Measurements from ENCODE around the gene THSD4. TPM values are rescaled to one million over a fixed set of nuclear protein-coding genes. Genes with fewer than 3 reads are reported as not detected.

Gene THSD4
- polyA plus RNA-seq, 1 donor (not counting 4 experiments of a cell fraction or from before 2014, with no cell fraction given): 24.5 TPM

- Histone ChIP-seq H3K27ac (ENCODE audit: control insufficient read depth, insufficient read depth, low read length) (no peak overlapping the region), H4K20me1 (ENCODE audit: control insufficient read depth, extremely low read depth, insufficient read depth, low read length) (no peaks in the 10 kb centered on the region), H3K4me2 (ENCODE audit: control insufficient read depth, extremely low read depth, insufficient read depth, low read depth, low read length) (no peak overlapping the region), H3K4me1 (ENCODE audit: control insufficient read depth, extremely low read depth, insufficient read depth, low read length) (peaks cover 4% of the 10 kb centered on the region), H3K9me1 (ENCODE audit: control insufficient read depth, extremely low read depth, insufficient read depth, low read length) (no peaks in the 10 kb centered on the region), H3K79me2 (ENCODE audit: control insufficient read depth, insufficient read depth, low read length) (peaks cover 3% of the 10 kb centered on the region), H2AFZ (ENCODE audit: control insufficient read depth, low read length) (no peak overlapping the region), H3K36me3 (ENCODE audit: control insufficient read depth in 2 of 2, extremely low read depth in 1 of 2, insufficient read depth in 2 of 2, low read length in 2 of 2) (peaks cover 12 to 15% of the 10 kb centered on the region in 2 experiments), H3K9me3 (ENCODE audit: control insufficient read depth, low read depth, low read length) (no peaks in the 10 kb centered on the region), H3K27me3 (ENCODE audit: control insufficient read depth, extremely low read depth, insufficient read depth, low read length) (no peaks in the 10 kb centered on the region), H3K9ac (ENCODE audit: control insufficient read depth, extremely low read depth, insufficient read depth, low read length) (no peak overlapping the region), H3K4me3 (ENCODE audit: control insufficient read depth in 2 of 3, extremely low read depth in 1 of 3, insufficient read depth in 2 of 3, low read depth in 1 of 3, low read length in 3 of 3) (no peak overlapping the region)
- FAIRE-seq (no peak), DNase-seq (ENCODE audit: low read depth, low spot score) (no peak)
- dilution Hi-C loops (cut with MboI; ENCODE audit: extremely low pct_ligation_motif_present, low sequenced_read_pairs): no loop called here
- TF ChIP-seq CTCF (optimal IDR thresholded peaks at IDR 0.05 in 1 of 3, IDR thresholded peaks at IDR 0.05 in 1 of 3, conservative IDR thresholded peaks at IDR 0.05 in 1 of 3; ENCODE audit: extremely low read depth in 1 of 3, insufficient read depth in 2 of 3, low read length in 3 of 3) (no peak), EZH2 (IDR thresholded peaks at IDR 0.05; ENCODE audit: low read length) (no peak)
Observed at GRCh38 chr15:71306538-71306937, 191.3 kb downstream of the THSD4 start.

GRCh38 chr15:71312194-71312708 is 197.0 kb downstream of the THSD4 start:
- no peak overlapping the region for H2AFZ ChIP-seq (ENCODE audit: control insufficient read depth, low read length)
- no peaks in the 10 kb centered on the region for H3K27me3 ChIP-seq (ENCODE audit: control insufficient read depth, extremely low read depth, insufficient read depth, low read length)
- H3K4me3 ChIP-seq (ENCODE audit: control insufficient read depth in 2 of 3, extremely low read depth in 1 of 3, insufficient read depth in 2 of 3, low read depth in 1 of 3, low read length in 3 of 3): no peak overlapping the region
- no peaks in the 10 kb centered on the region for H3K79me2 ChIP-seq (ENCODE audit: control insufficient read depth, insufficient read depth, low read length)
- H3K4me2 ChIP-seq (ENCODE audit: control insufficient read depth, extremely low read depth, insufficient read depth, low read depth, low read length): no peak overlapping the region
- H3K9me3 ChIP-seq (ENCODE audit: control insufficient read depth, low read depth, low read length): no peaks in the 10 kb centered on the region
- no peaks in the 10 kb centered on the region for H3K4me1 ChIP-seq (ENCODE audit: control insufficient read depth, extremely low read depth, insufficient read depth, low read length)
- FAIRE-seq (no peak), DNase-seq (ENCODE audit: low read depth, low spot score) (no peak)
- dilution Hi-C loops (cut with MboI; ENCODE audit: extremely low pct_ligation_motif_present, low sequenced_read_pairs): no loop called here
- no peak overlapping the region for H3K9ac ChIP-seq (ENCODE audit: control insufficient read depth, extremely low read depth, insufficient read depth, low read length)
- no peak overlapping the region for H3K27ac ChIP-seq (ENCODE audit: control insufficient read depth, insufficient read depth, low read length)
- no peaks in the 10 kb centered on the region for H4K20me1 ChIP-seq (ENCODE audit: control insufficient read depth, extremely low read depth, insufficient read depth, low read length)
- TF ChIP-seq EZH2 (IDR thresholded peaks at IDR 0.05; ENCODE audit: low read length) (no peak), CTCF (optimal IDR thresholded peaks at IDR 0.05 in 1 of 3, IDR thresholded peaks at IDR 0.05 in 1 of 3, conservative IDR thresholded peaks at IDR 0.05 in 1 of 3; ENCODE audit: extremely low read depth in 1 of 3, insufficient read depth in 2 of 3, low read length in 3 of 3) (no peak)
- H3K36me3 ChIP-seq (ENCODE audit: control insufficient read depth in 2 of 2, extremely low read depth in 1 of 2, insufficient read depth in 2 of 2, low read length in 2 of 2): peaks cover 11 to 20% of the 10 kb centered on the region in 2 experiments
- H3K9me1 ChIP-seq (ENCODE audit: control insufficient read depth, extremely low read depth, insufficient read depth, low read length): no peaks in the 10 kb centered on the region
